ENCODE data around the gene GNB1L. TPM values are rescaled to one million over a fixed set of nuclear protein-coding genes. Genes with fewer than 3 reads are reported as not detected.

Gene GNB1L
- total RNA-seq, 5 donors from 2014 or later (not counting 1 experiment from before 2014, with no cell fraction given), result 4.8 to 13.7 (median 12.9) TPM

DNA sequence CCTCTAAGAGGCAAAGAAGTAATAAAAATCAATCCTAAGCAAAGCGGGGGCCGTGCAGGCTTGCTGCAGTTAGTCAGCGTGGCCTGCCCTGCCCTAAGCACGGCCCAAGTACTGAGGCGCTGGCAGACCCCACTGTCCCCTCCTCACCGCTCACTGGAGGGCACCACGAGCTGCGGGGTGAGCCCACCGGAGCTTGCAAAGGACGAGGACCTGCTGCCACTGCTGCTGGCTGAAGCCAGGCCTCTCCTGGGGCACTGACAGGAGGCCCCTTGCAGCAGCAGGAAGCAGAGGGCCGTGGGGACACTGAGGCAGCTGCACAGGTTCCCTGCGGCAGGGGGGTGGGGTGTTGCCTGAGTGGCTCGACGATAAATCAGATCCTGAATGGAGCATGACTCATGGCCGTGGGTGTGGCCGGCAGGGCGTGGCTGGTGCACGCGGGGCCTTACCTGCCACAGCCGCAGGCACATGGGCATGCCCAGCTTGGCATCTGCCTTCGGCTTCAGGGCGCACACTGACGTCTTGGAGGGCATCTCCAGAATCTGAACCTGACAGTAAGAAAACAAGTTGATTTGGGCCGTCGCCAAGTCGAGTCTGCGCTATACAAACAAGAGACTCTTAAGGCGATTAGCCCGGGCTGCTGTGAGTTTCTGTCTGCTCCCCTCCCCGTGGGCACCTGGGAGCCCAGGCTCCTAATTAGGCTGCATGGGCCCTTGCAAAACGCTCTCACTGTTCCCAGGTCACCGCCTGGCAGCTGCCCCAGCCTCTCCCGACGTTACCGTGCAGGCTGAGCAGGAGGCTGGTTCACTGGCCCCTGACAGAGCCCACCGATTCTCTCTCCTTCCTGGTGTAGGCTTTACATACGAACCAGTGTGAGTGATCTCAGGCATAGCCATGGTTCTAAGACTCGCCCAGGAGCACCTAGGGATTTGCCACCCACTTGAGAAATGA is 48.2 kb downstream of the GNB1L start:
- Mint-ChIP-seq H3K36me3 (peaks cover 19% of the 10 kb centered on the region), H3K4me3 (no peak overlapping the region), H3K27me3 (no peaks in the 10 kb centered on the region), H3K27ac (no peak overlapping the region), H3K9me3 (no peaks in the 10 kb centered on the region), H3K4me1 (peaks cover 0 to 11% (median 5%) of the 10 kb centered on the region in 3 donors)
- POLR2A ChIA-PET, result no interaction called here
- H3K27me3 ChIP-seq (replicated peaks in 1 of 2; ENCODE audit: control insufficient read depth in 2 of 2, extremely low read depth in 1 of 2, insufficient read depth in 2 of 2, low read length in 1 of 2), result no peaks in the 10 kb centered on the region
- no peak for ATAC-seq (replicated peaks in 1 of 4)
- H3K36me3 ChIP-seq (ENCODE audit: control insufficient read depth in 2 of 2, extremely low read depth in 1 of 2, insufficient read depth in 1 of 2, low read length in 1 of 2), result peaks cover 14 to 16% of the 10 kb centered on the region in 2 donors
- 88% methylated on average over 35 of the region's 38 CpGs for WGBS (ENCODE audit: insufficient coverage)
- no peak overlapping the region for H3K27ac ChIP-seq (ENCODE audit: low read length)
- CTCF ChIA-PET, result no interaction called here
- H3K4me3 ChIP-seq (ENCODE audit: control insufficient read depth in 1 of 2, extremely low read depth in 1 of 2, low read length in 1 of 2), result no peak overlapping the region
- peaks cover 6 to 19% of the 10 kb centered on the region in 2 experiments for H3K4me1 ChIP-seq (ENCODE audit: control insufficient read depth in 1 of 2, extremely low read depth in 1 of 2, insufficient read depth in 2 of 2, low read length in 2 of 2)
- DNase-seq, result peak in 1 of 35 experiments; percentile 16
- no peaks in the 10 kb centered on the region for H3K9me3 ChIP-seq

DNA sequence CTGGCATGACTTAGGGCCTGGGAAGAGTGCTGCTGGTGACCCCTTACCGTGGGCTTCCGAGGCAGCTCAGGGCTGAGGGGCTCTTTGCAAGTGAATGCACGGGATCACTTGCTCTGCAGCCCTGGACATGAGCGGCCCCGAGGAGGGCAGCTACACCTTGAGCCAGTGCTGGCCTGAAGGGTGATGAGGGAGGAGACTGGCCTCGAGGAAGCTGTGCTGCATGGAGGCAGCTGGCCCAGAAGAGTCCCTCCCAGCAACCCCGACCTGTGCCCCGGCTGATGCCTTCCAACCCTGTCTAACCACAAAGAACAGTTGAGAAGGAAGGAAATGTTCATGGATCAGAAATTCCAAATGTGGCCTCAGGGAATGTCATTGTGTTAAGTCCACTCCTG is 48.9 kb downstream of the GNB1L start:
- Mint-ChIP-seq H3K27me3 (no peaks in the 10 kb centered on the region), H3K27ac (no peak overlapping the region), H3K4me1 (peaks cover 0 to 6% (median 0%) of the 10 kb centered on the region in 3 donors), H3K9me3 (no peaks in the 10 kb centered on the region), H3K36me3 (peaks cover 19% of the 10 kb centered on the region), H3K4me3 (no peak overlapping the region)
- Histone ChIP-seq H3K4me3 (ENCODE audit: control insufficient read depth in 1 of 2, extremely low read depth in 1 of 2, low read length in 1 of 2) (no peak overlapping the region), H3K27me3 (replicated peaks in 1 of 2; ENCODE audit: control insufficient read depth in 2 of 2, extremely low read depth in 1 of 2, insufficient read depth in 2 of 2, low read length in 1 of 2) (no peaks in the 10 kb centered on the region), H3K4me1 (ENCODE audit: control insufficient read depth in 1 of 2, extremely low read depth in 1 of 2, insufficient read depth in 2 of 2, low read length in 2 of 2) (peaks cover 3 to 12% of the 10 kb centered on the region in 2 experiments), H3K36me3 (ENCODE audit: control insufficient read depth in 2 of 2, extremely low read depth in 1 of 2, insufficient read depth in 1 of 2, low read length in 1 of 2) (peaks cover 16% of the 10 kb centered on the region in 2 donors), H3K9me3 (no peaks in the 10 kb centered on the region), H3K27ac (ENCODE audit: low read length) (no peak overlapping the region)
- DNase-seq (no peak), ATAC-seq (replicated peaks in 1 of 4) (no peak)
- ChIA-PET POLR2A (no interaction called here), CTCF (no interaction called here)
- 100% methylated on average over 2 of the region's 8 CpGs for WGBS (ENCODE audit: insufficient coverage)

DNA sequence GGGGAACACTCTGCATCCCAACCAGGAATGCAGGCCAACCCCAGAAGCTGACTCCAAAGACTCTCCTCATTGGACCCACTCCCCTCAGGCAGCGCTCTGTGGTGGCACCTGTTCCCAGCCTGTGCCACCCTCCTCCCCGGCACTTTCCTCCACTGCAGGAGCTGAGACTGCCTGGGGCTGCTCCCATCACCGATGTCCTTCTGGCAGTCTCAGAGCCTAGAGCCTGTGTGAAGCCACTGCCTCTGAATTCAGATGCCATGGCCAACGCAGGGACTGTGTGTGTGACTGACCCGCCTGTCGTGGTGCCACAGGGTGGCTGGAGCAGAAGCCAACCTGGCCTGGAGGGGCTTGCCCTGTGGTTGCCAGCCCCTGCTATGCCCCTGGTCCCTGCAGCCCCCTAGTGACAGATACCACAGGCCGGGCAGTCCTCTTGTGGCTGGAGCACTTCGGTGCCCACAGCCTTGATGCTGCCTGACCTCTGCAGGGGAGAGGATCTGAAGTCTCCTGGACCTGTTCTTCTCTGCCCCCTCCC is 50.9 kb downstream of the GNB1L start:
- ATAC-seq (replicated peaks in 1 of 4) (no peak), DNase-seq (no peak)
- Mint-ChIP-seq H3K27ac (no peak overlapping the region), H3K36me3 (peaks cover 23% of the 10 kb centered on the region), H3K4me1 (no peaks in the 10 kb centered on the region), H3K9me3 (no peaks in the 10 kb centered on the region), H3K27me3 (no peaks in the 10 kb centered on the region), H3K4me3 (no peak overlapping the region)
- Histone ChIP-seq H3K27me3 (replicated peaks in 1 of 2; ENCODE audit: control insufficient read depth in 2 of 2, extremely low read depth in 1 of 2, insufficient read depth in 2 of 2, low read length in 1 of 2) (no peaks in the 10 kb centered on the region), H3K36me3 (ENCODE audit: control insufficient read depth in 2 of 2, extremely low read depth in 1 of 2, insufficient read depth in 1 of 2, low read length in 1 of 2) (peaks cover 16 to 25% of the 10 kb centered on the region in 2 donors), H3K4me3 (ENCODE audit: control insufficient read depth in 1 of 2, extremely low read depth in 1 of 2, low read length in 1 of 2) (no peak overlapping the region), H3K4me1 (ENCODE audit: control insufficient read depth in 1 of 2, extremely low read depth in 1 of 2, insufficient read depth in 2 of 2, low read length in 2 of 2) (no peaks in the 10 kb centered on the region), H3K27ac (ENCODE audit: low read length) (no peak overlapping the region), H3K9me3 (no peaks in the 10 kb centered on the region)
- WGBS (ENCODE audit: insufficient coverage), result 94% methylated on average over 8 of the region's 8 CpGs
- ChIA-PET POLR2A (no interaction called here), CTCF (interaction anchor here in 1 of 2 donors (0.6 kb wide), 1 partner anchor 266 kb away, joined by 3 read pairs; no protein-coding TSS in a partner anchor)

DNA sequence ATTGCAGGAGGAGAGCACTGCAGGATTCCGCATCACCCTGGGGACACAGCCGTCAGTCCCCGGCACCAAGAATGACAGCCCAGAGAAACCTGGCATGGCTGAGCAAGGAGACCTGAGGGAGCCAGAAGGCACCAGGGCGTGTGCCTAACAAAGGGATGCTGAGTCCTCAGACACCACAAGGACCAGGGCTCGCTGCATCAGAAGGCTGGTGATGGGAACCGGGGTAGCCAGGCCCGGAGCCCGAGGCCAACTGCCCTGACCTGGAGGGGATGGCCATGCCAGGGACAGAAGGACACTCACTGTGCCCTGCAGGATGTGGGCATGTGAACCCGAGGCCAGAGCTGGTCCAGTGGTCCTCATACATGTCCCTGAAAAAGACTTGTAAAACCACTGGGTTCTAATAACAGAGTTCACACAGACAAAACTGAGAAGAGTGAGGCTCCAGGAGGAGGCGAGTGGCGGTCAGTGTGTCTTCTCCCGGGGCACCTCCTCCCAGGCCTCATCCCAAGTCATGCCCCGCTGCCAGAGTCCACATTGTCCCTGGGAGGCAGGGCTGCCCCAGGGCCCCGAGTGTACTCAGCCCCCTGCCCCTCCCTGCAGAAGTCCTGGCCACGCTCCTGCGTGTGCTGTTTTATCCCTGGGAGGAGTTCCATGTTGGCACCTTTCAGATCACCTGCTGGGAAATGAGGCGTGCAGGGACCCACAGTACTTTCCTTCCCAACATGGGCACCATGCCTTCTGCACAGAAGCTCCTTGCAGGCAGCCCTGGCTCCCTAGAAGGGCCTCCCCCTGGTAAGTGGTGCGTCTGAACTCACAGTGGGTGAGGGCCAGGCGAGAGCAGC is 51.6 kb downstream of the GNB1L start:
- H3K27ac Mint-ChIP-seq, result no peak overlapping the region
- 96% methylated on average over 12 of the region's 19 CpGs for WGBS (ENCODE audit: insufficient coverage)
- H3K4me3 Mint-ChIP-seq, result no peak overlapping the region
- H3K9me3 Mint-ChIP-seq, result no peaks in the 10 kb centered on the region
- H3K4me3 ChIP-seq (ENCODE audit: control insufficient read depth in 1 of 2, extremely low read depth in 1 of 2, low read length in 1 of 2), result no peak overlapping the region
- peaks cover 16 to 28% of the 10 kb centered on the region in 2 donors for H3K36me3 ChIP-seq (ENCODE audit: control insufficient read depth in 2 of 2, extremely low read depth in 1 of 2, insufficient read depth in 1 of 2, low read length in 1 of 2)
- no peaks in the 10 kb centered on the region for H3K27me3 Mint-ChIP-seq
- CTCF ChIA-PET, result no interaction called here
- no peaks in the 10 kb centered on the region for H3K4me1 ChIP-seq (ENCODE audit: control insufficient read depth in 1 of 2, extremely low read depth in 1 of 2, insufficient read depth in 2 of 2, low read length in 2 of 2)
- peaks cover 23% of the 10 kb centered on the region for H3K36me3 Mint-ChIP-seq
- POLR2A ChIA-PET, result no interaction called here
- no peak for ATAC-seq (replicated peaks in 1 of 4)
- H3K27me3 ChIP-seq (replicated peaks in 1 of 2; ENCODE audit: control insufficient read depth in 2 of 2, extremely low read depth in 1 of 2, insufficient read depth in 2 of 2, low read length in 1 of 2), result no peaks in the 10 kb centered on the region
- DNase-seq, result no peak
- H3K4me1 Mint-ChIP-seq, result no peaks in the 10 kb centered on the region
- no peaks in the 10 kb centered on the region for H3K9me3 ChIP-seq
- no peak overlapping the region for H3K27ac ChIP-seq (ENCODE audit: low read length)

DNA sequence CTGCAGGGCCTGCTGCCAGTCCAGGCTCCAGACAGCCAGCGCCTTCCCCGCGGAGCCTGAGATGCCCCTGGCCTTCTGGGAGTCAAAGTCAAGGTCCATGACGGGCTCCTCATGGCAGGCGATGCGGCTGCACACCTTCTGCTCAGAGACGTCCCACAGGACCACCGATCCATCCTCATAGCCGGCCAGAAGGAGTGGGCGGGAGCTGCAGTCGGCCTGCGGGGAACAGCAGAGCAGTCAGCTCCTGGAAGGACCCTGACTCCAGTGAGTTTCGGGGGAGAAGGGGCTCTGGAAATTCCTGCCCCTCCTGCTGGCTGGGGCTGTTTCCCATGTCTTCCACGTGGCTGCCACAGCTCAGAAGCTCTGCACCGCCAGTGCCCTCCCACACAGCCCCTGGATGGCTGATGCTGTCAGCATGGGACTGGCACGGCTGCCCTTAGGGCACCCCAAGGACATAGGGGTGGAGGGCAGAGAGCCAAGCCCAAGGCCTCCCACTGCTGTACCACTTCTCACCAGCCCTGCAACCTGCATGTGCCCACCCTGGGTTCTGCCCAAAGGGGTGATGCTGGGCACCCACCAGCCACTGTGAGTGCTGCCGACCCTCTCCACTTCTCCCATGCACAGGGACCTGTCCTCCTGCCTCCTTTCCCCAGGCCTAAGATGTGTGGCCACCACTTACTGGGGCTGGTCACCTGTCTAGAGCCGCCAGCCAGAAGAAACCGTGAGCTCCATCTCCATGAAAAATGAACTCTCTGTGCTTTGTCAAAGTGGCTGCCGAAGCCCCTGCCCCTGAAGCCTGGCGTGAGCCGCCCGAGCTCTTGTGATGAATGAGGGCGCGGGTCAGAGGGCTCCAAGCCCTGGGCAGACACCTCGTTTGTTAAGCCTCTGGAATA is 52.4 kb downstream of the GNB1L start:
- ATAC-seq (replicated peaks in 1 of 4) (no peak), DNase-seq (no peak)
- Histone ChIP-seq H3K27ac (ENCODE audit: low read length) (no peak overlapping the region), H3K4me3 (ENCODE audit: control insufficient read depth in 1 of 2, extremely low read depth in 1 of 2, low read length in 1 of 2) (no peak overlapping the region), H3K9me3 (no peaks in the 10 kb centered on the region), H3K27me3 (replicated peaks in 1 of 2; ENCODE audit: control insufficient read depth in 2 of 2, extremely low read depth in 1 of 2, insufficient read depth in 2 of 2, low read length in 1 of 2) (no peaks in the 10 kb centered on the region), H3K4me1 (ENCODE audit: control insufficient read depth in 1 of 2, extremely low read depth in 1 of 2, insufficient read depth in 2 of 2, low read length in 2 of 2) (no peaks in the 10 kb centered on the region), H3K36me3 (ENCODE audit: control insufficient read depth in 2 of 2, extremely low read depth in 1 of 2, insufficient read depth in 1 of 2, low read length in 1 of 2) (peaks cover 16 to 32% of the 10 kb centered on the region in 2 donors)
- Mint-ChIP-seq H3K36me3 (peaks cover 21% of the 10 kb centered on the region), H3K4me3 (no peak overlapping the region), H3K4me1 (no peaks in the 10 kb centered on the region), H3K9me3 (no peaks in the 10 kb centered on the region), H3K27ac (no peak overlapping the region), H3K27me3 (no peaks in the 10 kb centered on the region)
- POLR2A ChIA-PET, result no interaction called here
- CTCF ChIA-PET, result no interaction called here
- 93% methylated on average over 24 of the region's 26 CpGs for WGBS (ENCODE audit: insufficient coverage)

Measured in T-cell (primary cell).